DND-41 (cell line): ENCODE measurements around the gene ARHGEF4.

Source experiments
- ATAC-seq: fragments of 200-7000 bp; cut with Tn5 transposase; 3 replicates; pipeline ENCODE4 v1.9.1; 2021; ENCODE audit warnings: low read depth; ENCODE audit not compliant: insufficient read depth
- DNase-seq: peaks from one replicate; pipeline ENCODE4 v3.0.0-alpha.2; 2020
- H2AFZ ChIP-seq: 2 replicates; pipeline ENCODE4 v1.6.0; 2012; ENCODE audit warnings: low read depth, low read length
- H3K27ac ChIP-seq: 2 replicates; pipeline ENCODE4 v1.5.1; 2012; ENCODE audit warnings: low read length, inconsistent platforms
- H3K27me3 ChIP-seq: fragments of 200-600 bp; sonication (generic); 2 replicates; pipeline ENCODE4 v1.6.0; 2012; ENCODE audit warnings: low read length, mild to moderate bottlenecking, inconsistent platforms; ENCODE audit not compliant: insufficient read depth, poor library complexity
- H3K36me3 ChIP-seq: 2 replicates; pipeline ENCODE4 v1.5.1; 2012; ENCODE audit warnings: low read length, inconsistent platforms; ENCODE audit not compliant: insufficient read depth
- H3K4me1 ChIP-seq: 2 replicates; pipeline ENCODE4 v1.5.1; 2012; ENCODE audit warnings: mild to moderate bottlenecking, low read length; ENCODE audit not compliant: insufficient read depth
- H3K4me2 ChIP-seq: 2 replicates; pipeline ENCODE4 v1.6.0; 2012; ENCODE audit warnings: mild to moderate bottlenecking, moderate library complexity, low read length, inconsistent platforms; ENCODE audit not compliant: insufficient read depth
- H3K4me3 ChIP-seq, 2 experiments: fragments of 200-600 bp in 1 of 2; shearing (Covaris generic) in 1 of 2; 2 replicates each; pipeline ENCODE4 v1.5.1; 2012 to 2016; ENCODE audit warnings: inconsistent platforms in 2 of 2, low read length in 2 of 2, mild to moderate bottlenecking in 2 of 2, low read depth in 1 of 2, moderate library complexity in 1 of 2
- H3K79me2 ChIP-seq: 2 replicates; pipeline ENCODE4 v1.6.0; 2012; ENCODE audit warnings: low read length, inconsistent platforms; ENCODE audit not compliant: insufficient read depth
- H3K9ac ChIP-seq: 2 replicates; pipeline ENCODE4 v1.6.0; 2012; ENCODE audit warnings: low read depth, mild to moderate bottlenecking, inconsistent platforms, low read length, moderate library complexity
- H3K9me3 ChIP-seq: 2 replicates; pipeline ENCODE4 v1.5.1; 2012; ENCODE audit warnings: low read length, moderate library complexity, mild to moderate bottlenecking, inconsistent platforms; ENCODE audit not compliant: insufficient read depth, severe bottlenecking
- H4K20me1 ChIP-seq: 2 replicates; pipeline ENCODE4 v1.6.0; 2012; ENCODE audit warnings: low read length; ENCODE audit not compliant: insufficient read depth
- CTCF ChIP-seq: IDR thresholded peaks from 2 replicates; pipeline ENCODE4 v1.5.1; 2012; ENCODE audit warnings: borderline replicate concordance, low read length, moderate library complexity, mild to moderate bottlenecking; ENCODE audit not compliant: poor library complexity, severe bottlenecking; ENCODE audit errors: extremely low read depth
- EZH2 ChIP-seq: IDR thresholded peaks from 3 replicates; pipeline ENCODE4 v1.6.1; 2012; ENCODE audit warnings: borderline replicate concordance, low read depth, mild to moderate bottlenecking, moderate library complexity, low read length, inconsistent platforms; ENCODE audit not compliant: severe bottlenecking

The ARHGEF4 gene

DNA sequence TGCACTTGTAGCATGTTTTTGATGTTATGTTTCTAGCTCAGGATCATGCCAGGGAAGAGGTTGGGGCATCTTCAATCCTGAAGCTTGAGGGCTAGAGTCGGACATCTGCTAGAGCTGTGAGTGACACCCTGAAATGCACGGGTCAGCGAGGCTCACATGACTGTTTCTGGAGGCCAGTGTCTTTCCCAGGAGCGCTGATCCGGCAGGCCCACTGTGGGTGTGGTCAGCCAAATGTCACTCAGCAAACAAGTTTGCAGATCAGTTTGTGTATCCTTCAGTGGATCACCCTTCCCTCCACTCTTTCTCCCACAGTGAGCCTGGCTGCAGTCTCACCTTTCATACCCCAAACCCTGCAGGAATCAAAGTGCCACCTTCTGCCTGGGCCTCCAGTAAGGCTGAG lies 23.0 kb upstream of the ARHGEF4 start:
- TF ChIP-seq EZH2 (no peak), CTCF (no peak)
- Histone ChIP-seq H2AFZ (no peak overlapping the region), H3K4me1 (no peaks in the 10 kb centered on the region), H3K36me3 (no peaks in the 10 kb centered on the region), H3K4me3 (no peak overlapping the region), H4K20me1 (no peaks in the 10 kb centered on the region), H3K9me3 (no peaks in the 10 kb centered on the region), H3K79me2 (no peaks in the 10 kb centered on the region), H3K27ac (no peak overlapping the region), H3K9ac (no peak overlapping the region), H3K4me2 (no peak overlapping the region), H3K27me3 (no peaks in the 10 kb centered on the region)
- no peak for DNase-seq
- no peak for ATAC-seq

DNA sequence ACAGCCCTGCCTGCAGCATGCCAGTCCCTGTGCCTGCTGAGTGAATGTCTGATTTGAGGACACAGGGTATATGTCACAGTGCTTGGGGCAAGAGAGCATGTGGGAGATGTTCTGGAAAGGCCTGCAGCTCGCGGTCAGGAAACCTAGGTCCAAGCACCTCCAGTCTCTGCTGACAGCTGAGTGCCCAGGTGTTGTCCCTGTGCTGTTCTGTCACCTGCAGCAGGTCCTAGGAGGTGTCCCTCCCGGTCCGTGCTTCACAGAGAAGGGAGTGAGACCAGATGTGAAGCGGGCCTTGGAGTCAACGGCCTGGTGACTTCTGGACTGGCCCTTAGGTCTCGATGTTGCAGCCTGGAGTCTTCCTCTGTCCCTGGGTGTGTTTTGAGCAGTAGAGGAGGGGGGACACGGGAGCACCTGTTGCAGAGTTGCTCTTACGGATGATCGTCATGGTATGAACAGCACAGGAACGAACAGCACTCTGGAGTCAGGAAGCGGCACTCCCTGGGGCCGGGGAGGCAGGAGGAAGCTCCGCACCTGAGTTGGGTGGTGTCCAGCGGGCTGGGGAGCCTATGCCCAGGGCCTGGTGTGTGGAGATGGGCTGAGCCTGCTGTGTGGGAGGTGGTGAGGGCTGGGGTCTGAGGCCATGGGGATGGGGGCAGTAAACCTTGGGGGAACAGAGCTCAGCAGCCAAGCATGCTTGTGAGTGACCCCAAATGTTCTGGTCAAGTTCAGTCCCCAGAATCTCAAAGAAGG lies 21.6 kb upstream of the ARHGEF4 start:
- Histone ChIP-seq H3K9me3 (no peaks in the 10 kb centered on the region), H3K27me3 (no peaks in the 10 kb centered on the region), H3K79me2 (no peaks in the 10 kb centered on the region), H3K27ac (no peak overlapping the region), H3K4me2 (no peak overlapping the region), H2AFZ (no peak overlapping the region), H3K9ac (no peak overlapping the region), H3K4me3 (no peak overlapping the region), H4K20me1 (no peaks in the 10 kb centered on the region), H3K36me3 (no peaks in the 10 kb centered on the region), H3K4me1 (no peaks in the 10 kb centered on the region)
- ATAC-seq = no peak
- no peak for TF ChIP-seq CTCF
- TF ChIP-seq EZH2 = no peak
- DNase-seq = no peak

GRCh38 chr2:130818809-130819208 lies 17.9 kb upstream of the ARHGEF4 start:
- ATAC-seq (no peak), DNase-seq (no peak)
- Histone ChIP-seq H3K4me2 (no peak overlapping the region), H3K79me2 (no peaks in the 10 kb centered on the region), H3K4me3 (no peak overlapping the region), H3K4me1 (no peaks in the 10 kb centered on the region), H3K36me3 (no peaks in the 10 kb centered on the region), H3K27me3 (no peaks in the 10 kb centered on the region), H2AFZ (no peak overlapping the region), H4K20me1 (no peaks in the 10 kb centered on the region), H3K9ac (no peak overlapping the region), H3K9me3 (no peaks in the 10 kb centered on the region), H3K27ac (no peak overlapping the region)
- TF ChIP-seq EZH2 = no peak
- TF ChIP-seq CTCF = no peak

GRCh38 chr2:130819226-130819607 lies 17.5 kb upstream of the ARHGEF4 start:
- TF ChIP-seq CTCF (no peak), EZH2 (no peak)
- H3K79me2 ChIP-seq = no peaks in the 10 kb centered on the region
- H3K9ac ChIP-seq = no peak overlapping the region
- no peaks in the 10 kb centered on the region for H3K27me3 ChIP-seq
- no peaks in the 10 kb centered on the region for H4K20me1 ChIP-seq
- ATAC-seq (no peak), DNase-seq (no peak)
- no peak overlapping the region for H3K4me3 ChIP-seq
- H2AFZ ChIP-seq = no peak overlapping the region
- no peaks in the 10 kb centered on the region for H3K4me1 ChIP-seq
- H3K9me3 ChIP-seq = no peaks in the 10 kb centered on the region
- H3K4me2 ChIP-seq = no peak overlapping the region
- no peak overlapping the region for H3K27ac ChIP-seq
- H3K36me3 ChIP-seq = no peaks in the 10 kb centered on the region
